ENCODE measurements around the gene PLCE1.
"Not testable (repeated sequence)": the region's sequence is repeated elsewhere in the genome, so short reads cannot be mapped to it uniquely, and the experiment has no call there.

PLCE1 gene

GRCh38 chr10:93968540-93968945 lies 25.2 kb upstream of the PLCE1 start:
- H3K9me2 ChIP-seq (replicated peaks; ENCODE audit: low read depth, low read length): no peaks in the 10 kb centered on the region
- H3F3A ChIP-seq (ENCODE audit: low read depth): no peaks in the 10 kb centered on the region
- no peak overlapping the region for H3K4me2 ChIP-seq (ENCODE audit: low read depth, low read length, poor library complexity, severe bottlenecking)
- H3K9ac ChIP-seq (ENCODE audit: low read depth, low read length, poor library complexity, severe bottlenecking): no peak overlapping the region
- H3K36me3 ChIP-seq (ENCODE audit: insufficient read depth, low read length): no peaks in the 10 kb centered on the region
- no peak for TF ChIP-seq EZH2phosphoT487 (IDR thresholded peaks at IDR 0.05; ENCODE audit: borderline replicate concordance)
- TF ChIP-seq CTCF (conservative IDR thresholded peaks at IDR 0.05; ENCODE audit: low read length): no peak
- H3K4me3 ChIP-seq (ENCODE audit: low read length, poor library complexity, severe bottlenecking): no peak overlapping the region
- H2AFZ ChIP-seq (ENCODE audit: low read length): no peak overlapping the region
- H3K27me3 ChIP-seq (ENCODE audit: insufficient read depth, low read length, poor library complexity, severe bottlenecking): no peaks in the 10 kb centered on the region
- H3K4me1 ChIP-seq (ENCODE audit: insufficient read depth, low read length, poor library complexity, severe bottlenecking): no peaks in the 10 kb centered on the region
- H4K20me1 ChIP-seq (ENCODE audit: insufficient read depth, low read length, poor library complexity, severe bottlenecking): no peaks in the 10 kb centered on the region
- no peaks in the 10 kb centered on the region for H3K79me2 ChIP-seq (ENCODE audit: insufficient read depth, low read length)
- no peaks in the 10 kb centered on the region for H3K9me3 ChIP-seq (ENCODE audit: insufficient read depth, low read depth, low read length)

- not testable (repeated sequence) for H3K27me3 ChIP-seq (ENCODE audit: insufficient read depth, low read length, poor library complexity, severe bottlenecking); H3K9me2 ChIP-seq (replicated peaks; ENCODE audit: low read depth, low read length); H3K36me3 ChIP-seq (ENCODE audit: insufficient read depth, low read length); H3K4me1 ChIP-seq (ENCODE audit: insufficient read depth, low read length, poor library complexity, severe bottlenecking); H3K4me2 ChIP-seq (ENCODE audit: low read depth, low read length, poor library complexity, severe bottlenecking); H3K79me2 ChIP-seq (ENCODE audit: insufficient read depth, low read length); H2AFZ ChIP-seq (ENCODE audit: low read length); H3K4me3 ChIP-seq (ENCODE audit: low read length, poor library complexity, severe bottlenecking); H3K9me3 ChIP-seq (ENCODE audit: insufficient read depth, low read depth, low read length); H3F3A ChIP-seq (ENCODE audit: low read depth); H4K20me1 ChIP-seq (ENCODE audit: insufficient read depth, low read length, poor library complexity, severe bottlenecking); H3K9ac ChIP-seq (ENCODE audit: low read depth, low read length, poor library complexity, severe bottlenecking)
These were observed 23.2 kb upstream of the PLCE1 start for GRCh38 chr10:93970433-93971010.

GRCh38 chr10:93973748-93974445 lies 19.8 kb upstream of the PLCE1 start:
- no peak for TF ChIP-seq CTCF (conservative IDR thresholded peaks at IDR 0.05; ENCODE audit: low read length)
- TF ChIP-seq EZH2phosphoT487 (IDR thresholded peaks at IDR 0.05; ENCODE audit: borderline replicate concordance): no peak
- Histone ChIP-seq H3F3A (ENCODE audit: low read depth) (no peaks in the 10 kb centered on the region), H3K9me3 (ENCODE audit: insufficient read depth, low read depth, low read length) (no peaks in the 10 kb centered on the region), H3K36me3 (ENCODE audit: insufficient read depth, low read length) (no peaks in the 10 kb centered on the region), H3K27me3 (ENCODE audit: insufficient read depth, low read length, poor library complexity, severe bottlenecking) (no peaks in the 10 kb centered on the region), H4K20me1 (ENCODE audit: insufficient read depth, low read length, poor library complexity, severe bottlenecking) (no peaks in the 10 kb centered on the region), H3K79me2 (ENCODE audit: insufficient read depth, low read length) (no peaks in the 10 kb centered on the region), H2AFZ (ENCODE audit: low read length) (no peak overlapping the region), H3K4me1 (ENCODE audit: insufficient read depth, low read length, poor library complexity, severe bottlenecking) (no peaks in the 10 kb centered on the region), H3K4me3 (ENCODE audit: low read length, poor library complexity, severe bottlenecking) (no peak overlapping the region), H3K9ac (ENCODE audit: low read depth, low read length, poor library complexity, severe bottlenecking) (no peak overlapping the region), H3K9me2 (replicated peaks; ENCODE audit: low read depth, low read length) (no peaks in the 10 kb centered on the region), H3K4me2 (ENCODE audit: low read depth, low read length, poor library complexity, severe bottlenecking) (no peak overlapping the region)

DNA sequence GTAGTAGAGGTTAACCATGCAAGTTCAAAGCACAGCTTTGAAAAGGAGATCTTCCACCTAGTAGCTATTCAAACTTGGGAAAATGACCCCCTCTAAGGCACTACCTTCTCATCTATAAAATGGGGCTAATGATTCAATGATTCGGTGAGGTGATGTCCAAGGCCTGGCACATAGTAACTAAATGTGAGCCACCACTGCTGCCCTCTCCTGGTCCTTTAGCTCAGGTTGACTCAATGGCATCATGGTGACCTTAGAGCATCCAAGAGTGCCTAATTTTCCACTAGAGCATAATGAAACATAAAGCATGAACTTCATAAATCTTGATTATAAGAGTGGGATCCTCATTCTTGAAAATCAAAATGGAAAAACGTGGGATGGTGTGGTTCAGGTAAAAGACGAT lies 16.3 kb upstream of the PLCE1 start:
- H3K4me3 ChIP-seq (ENCODE audit: low read length, poor library complexity, severe bottlenecking): no peak overlapping the region

More for the DNA sequence above, 16.3 kb upstream of the PLCE1 start:
- Histone ChIP-seq H3K9me2 (replicated peaks; ENCODE audit: low read depth, low read length) (no peaks in the 10 kb centered on the region), H3K9me3 (ENCODE audit: insufficient read depth, low read depth, low read length) (no peaks in the 10 kb centered on the region), H3K27me3 (ENCODE audit: insufficient read depth, low read length, poor library complexity, severe bottlenecking) (no peaks in the 10 kb centered on the region), H3K4me1 (ENCODE audit: insufficient read depth, low read length, poor library complexity, severe bottlenecking) (no peaks in the 10 kb centered on the region), H3K4me2 (ENCODE audit: low read depth, low read length, poor library complexity, severe bottlenecking) (no peak overlapping the region), H3K9ac (ENCODE audit: low read depth, low read length, poor library complexity, severe bottlenecking) (no peak overlapping the region), H3K79me2 (ENCODE audit: insufficient read depth, low read length) (no peaks in the 10 kb centered on the region), H3K36me3 (ENCODE audit: insufficient read depth, low read length) (no peaks in the 10 kb centered on the region), H4K20me1 (ENCODE audit: insufficient read depth, low read length, poor library complexity, severe bottlenecking) (no peaks in the 10 kb centered on the region), H2AFZ (ENCODE audit: low read length) (no peak overlapping the region), H3F3A (ENCODE audit: low read depth) (no peaks in the 10 kb centered on the region)
- TF ChIP-seq CTCF (conservative IDR thresholded peaks at IDR 0.05; ENCODE audit: low read length) (peak; percentile 19; the same call in 1 of the 2 replicates), EZH2phosphoT487 (IDR thresholded peaks at IDR 0.05; ENCODE audit: borderline replicate concordance) (no peak)
